HepG2 (cell line): ENCODE data around the gene NUP58. TPM values are rescaled to one million over a fixed set of nuclear protein-coding genes. Genes with fewer than 3 reads are reported as not detected.

Source experiments
- FOXO4 ChIP-seq: sonication (generic); formaldehyde crosslinking; conservative IDR thresholded peaks from 2 replicates; pipeline ENCODE4 v1.8.1; 2023; ENCODE audit warnings: missing genetic modification reagents
- HDAC1 ChIP-seq: sonication (generic); formaldehyde crosslinking; IDR thresholded peaks from 2 replicates; pipeline ENCODE4 v1.5.1; 2020; ENCODE audit warnings: mild to moderate bottlenecking, missing genetic modification reagents
- MBNL3 ChIP-seq: fragments of 250-450 bp; sonication (Bioruptor Pico); conservative IDR thresholded peaks from 2 replicates; pipeline ENCODE4 v1.8.0; 2022; ENCODE audit warnings: mild to moderate bottlenecking, inconsistent platforms
- MTA1 ChIP-seq: sonication (generic); formaldehyde crosslinking; IDR thresholded peaks from 2 replicates; pipeline ENCODE4 v1.4.0; 2020; ENCODE audit warnings: missing genetic modification reagents, mild to moderate bottlenecking, borderline replicate concordance
- TSC22D2 ChIP-seq: sonication (generic); formaldehyde crosslinking; IDR thresholded peaks from 2 replicates; pipeline ENCODE4 v1.5.1; 2020; ENCODE audit warnings: missing genetic modification reagents, mild to moderate bottlenecking, borderline replicate concordance
- ZKSCAN5 ChIP-seq: sonication (generic); formaldehyde crosslinking; IDR thresholded peaks from 2 replicates; pipeline ENCODE4 v1.5.1; 2020; ENCODE audit warnings: mild to moderate bottlenecking, missing genetic modification reagents
- ZNF225 ChIP-seq: sonication (generic); formaldehyde crosslinking; IDR thresholded peaks from 2 replicates; pipeline ENCODE4 v1.4.0; 2020; ENCODE audit warnings: mild to moderate bottlenecking, missing genetic modification reagents
- ZNF256 ChIP-seq: sonication (generic); formaldehyde crosslinking; conservative IDR thresholded peaks from 2 replicates; pipeline ENCODE4 v1.4.0; 2020; ENCODE audit warnings: missing genetic modification reagents
- ZNF510 ChIP-seq: sonication (generic); formaldehyde crosslinking; IDR thresholded peaks from 2 replicates; pipeline ENCODE4 v1.4.0; 2020; ENCODE audit warnings: low read depth, mild to moderate bottlenecking, missing genetic modification reagents
- ZNF547 ChIP-seq: sonication (generic); formaldehyde crosslinking; IDR thresholded peaks from 2 replicates; pipeline ENCODE4 v1.5.1; 2020; ENCODE audit warnings: mild to moderate bottlenecking, missing genetic modification reagents
- polyA plus RNA-seq, 8 experiments: library from polyadenylated mRNA; depleted of rRNA in 3 of 8; stranded (reverse) in 7 of 8; unstranded in 1 of 8; fragments of >200 nt; fragmentation: Illumina TruSeq in 4 of 8; extraction: Trizol in 4 of 8; gene quantifications; 2 replicates each; pipeline versions ENCODE4 v1.2.1 to v1.2.3, GENCODE V29; 2011 to 2016; ENCODE audit warnings: low read depth in 4 of 8, missing spikeins in 1 of 8, mixed read lengths in 1 of 8; ENCODE audit not compliant: insufficient read depth in 1 of 8
- total RNA-seq, 5 experiments: library from RNA; depleted of rRNA; stranded (reverse); fragments of >200 nt; fragmentation: Illumina TruSeq; extraction: Trizol; gene quantifications; 2 replicates each; pipeline ENCODE4 v1.2.3, GENCODE V29; 2016; ENCODE audit warnings: low read depth in 1 of 5
- TF ChIP-seq, protein P1 (sequence below): sonication (generic); formaldehyde crosslinking; conservative IDR thresholded peaks from 2 replicates; pipeline ENCODE4 v1.4.0; 2020; ENCODE audit warnings: missing genetic modification reagents
- TF ChIP-seq, protein P2 (sequence below): IDR thresholded peaks from 2 replicates; pipeline ENCODE4 v1.6.1; 2016; ENCODE audit warnings: low read depth, control low read depth
- TF ChIP-seq, protein P3 (sequence below): IDR thresholded peaks from 2 replicates; pipeline ENCODE4 v1.6.1; 2016; ENCODE audit warnings: low read depth, borderline replicate concordance
- TF ChIP-seq, protein P4 (sequence below): sonication (generic); formaldehyde crosslinking; IDR thresholded peaks from 2 replicates; pipeline ENCODE4 v1.4.0; 2020; ENCODE audit warnings: missing genetic modification reagents
- TF ChIP-seq, protein P5 (sequence below): sonication (generic); formaldehyde crosslinking; IDR thresholded peaks from 2 replicates; pipeline ENCODE4 v1.5.1; 2020; ENCODE audit warnings: mild to moderate bottlenecking, missing genetic modification reagents, moderate library complexity

The NUP58 gene
- total and polyA plus RNA-seq, 2 of the 13 experiments (the other 11 are each of a cell fraction or from before 2014, with no cell fraction given): 45.4 to 46.5 TPM

DNA sequence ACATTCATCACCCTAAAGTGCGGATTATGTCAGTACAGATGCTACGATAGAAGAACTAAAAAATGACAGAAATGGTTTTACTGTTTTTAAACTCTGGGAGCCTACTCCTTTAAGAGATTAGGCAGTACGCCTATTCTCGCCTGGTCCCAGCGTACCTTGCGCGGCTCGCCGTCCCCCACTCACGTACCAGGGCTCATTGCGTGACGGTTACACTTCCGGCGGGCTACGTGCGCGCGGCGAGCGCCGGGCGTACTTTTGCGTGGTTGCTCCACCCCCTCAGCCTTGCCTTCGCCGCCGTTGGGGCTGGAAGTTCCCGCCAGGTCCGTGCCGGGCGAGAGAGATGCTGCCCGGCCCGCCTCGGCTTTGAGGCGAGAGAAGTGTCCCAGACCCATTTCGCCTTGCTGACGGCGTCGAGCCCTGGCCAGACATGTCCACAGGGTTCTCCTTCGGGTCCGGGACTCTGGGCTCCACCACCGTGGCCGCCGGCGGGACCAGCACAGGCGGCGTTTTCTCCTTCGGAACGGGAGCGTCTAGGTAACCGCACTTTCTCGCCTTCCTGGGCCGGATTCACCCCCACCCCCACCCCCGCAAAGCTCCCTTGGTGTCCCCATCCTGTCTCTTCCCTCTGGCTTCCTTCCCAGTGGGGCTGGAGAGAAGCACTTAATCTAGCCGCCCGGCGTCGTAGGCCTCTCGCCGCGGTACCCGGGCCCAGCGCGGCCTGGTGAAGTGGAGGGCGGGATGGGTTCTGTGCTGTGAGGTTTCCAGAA, at the start of gene NUP58 (continued):
- TF ChIP-seq TSC22D2 (CRISPR knock-in tag) (no peak), ZNF225 (peak; percentile 37; the same call in 1 of the 2 replicates), ZNF256 (CRISPR knock-in tag) (no peak), FOXO4 (CRISPR knock-in tag) (no peak), MTA1 (peak; percentile 28; the same call in 1 of the 2 replicates), ZKSCAN5 (CRISPR knock-in tag) (no peak), MBNL3 (CRISPR knock-in tag) (no peak), ZNF547 (CRISPR knock-in tag) (no peak; the same call in 1 of the 2 replicates), ZNF510 (CRISPR knock-in tag) (no peak), HDAC1 (peak; percentile 72)
- TF ChIP-seq, protein P1, sequence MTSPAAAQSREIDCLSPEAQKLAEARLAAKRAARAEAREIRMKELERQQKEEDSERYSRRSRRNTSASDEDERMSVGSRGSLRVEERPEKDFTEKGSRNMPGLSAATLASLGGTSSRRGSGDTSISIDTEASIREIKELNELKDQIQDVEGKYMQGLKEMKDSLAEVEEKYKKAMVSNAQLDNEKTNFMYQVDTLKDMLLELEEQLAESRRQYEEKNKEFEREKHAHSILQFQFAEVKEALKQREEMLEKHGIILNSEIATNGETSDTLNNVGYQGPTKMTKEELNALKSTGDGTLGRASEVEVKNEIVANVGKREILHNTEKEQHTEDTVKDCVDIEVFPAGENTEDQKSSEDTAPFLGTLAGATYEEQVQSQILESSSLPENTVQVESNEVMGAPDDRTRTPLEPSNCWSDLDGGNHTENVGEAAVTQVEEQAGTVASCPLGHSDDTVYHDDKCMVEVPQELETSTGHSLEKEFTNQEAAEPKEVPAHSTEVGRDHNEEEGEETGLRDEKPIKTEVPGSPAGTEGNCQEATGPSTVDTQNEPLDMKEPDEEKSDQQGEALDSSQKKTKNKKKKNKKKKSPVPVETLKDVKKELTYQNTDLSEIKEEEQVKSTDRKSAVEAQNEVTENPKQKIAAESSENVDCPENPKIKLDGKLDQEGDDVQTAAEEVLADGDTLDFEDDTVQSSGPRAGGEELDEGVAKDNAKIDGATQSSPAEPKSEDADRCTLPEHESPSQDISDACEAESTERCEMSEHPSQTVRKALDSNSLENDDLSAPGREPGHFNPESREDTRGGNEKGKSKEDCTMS (CRISPR knock-in tag): no peak
- TF ChIP-seq, protein P2, sequence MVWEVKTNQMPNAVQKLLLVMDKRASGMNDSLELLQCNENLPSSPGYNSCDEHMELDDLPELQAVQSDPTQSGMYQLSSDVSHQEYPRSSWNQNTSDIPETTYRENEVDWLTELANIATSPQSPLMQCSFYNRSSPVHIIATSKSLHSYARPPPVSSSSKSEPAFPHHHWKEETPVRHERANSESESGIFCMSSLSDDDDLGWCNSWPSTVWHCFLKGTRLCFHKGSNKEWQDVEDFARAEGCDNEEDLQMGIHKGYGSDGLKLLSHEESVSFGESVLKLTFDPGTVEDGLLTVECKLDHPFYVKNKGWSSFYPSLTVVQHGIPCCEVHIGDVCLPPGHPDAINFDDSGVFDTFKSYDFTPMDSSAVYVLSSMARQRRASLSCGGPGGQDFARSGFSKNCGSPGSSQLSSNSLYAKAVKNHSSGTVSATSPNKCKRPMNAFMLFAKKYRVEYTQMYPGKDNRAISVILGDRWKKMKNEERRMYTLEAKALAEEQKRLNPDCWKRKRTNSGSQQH (CRISPR knock-in tag): no peak
- TF ChIP-seq, protein P3, sequence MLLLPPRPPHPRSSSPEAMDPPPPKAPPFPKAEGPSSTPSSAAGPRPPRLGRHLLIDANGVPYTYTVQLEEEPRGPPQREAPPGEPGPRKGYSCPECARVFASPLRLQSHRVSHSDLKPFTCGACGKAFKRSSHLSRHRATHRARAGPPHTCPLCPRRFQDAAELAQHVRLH: no peak
- TF ChIP-seq, protein P4, sequence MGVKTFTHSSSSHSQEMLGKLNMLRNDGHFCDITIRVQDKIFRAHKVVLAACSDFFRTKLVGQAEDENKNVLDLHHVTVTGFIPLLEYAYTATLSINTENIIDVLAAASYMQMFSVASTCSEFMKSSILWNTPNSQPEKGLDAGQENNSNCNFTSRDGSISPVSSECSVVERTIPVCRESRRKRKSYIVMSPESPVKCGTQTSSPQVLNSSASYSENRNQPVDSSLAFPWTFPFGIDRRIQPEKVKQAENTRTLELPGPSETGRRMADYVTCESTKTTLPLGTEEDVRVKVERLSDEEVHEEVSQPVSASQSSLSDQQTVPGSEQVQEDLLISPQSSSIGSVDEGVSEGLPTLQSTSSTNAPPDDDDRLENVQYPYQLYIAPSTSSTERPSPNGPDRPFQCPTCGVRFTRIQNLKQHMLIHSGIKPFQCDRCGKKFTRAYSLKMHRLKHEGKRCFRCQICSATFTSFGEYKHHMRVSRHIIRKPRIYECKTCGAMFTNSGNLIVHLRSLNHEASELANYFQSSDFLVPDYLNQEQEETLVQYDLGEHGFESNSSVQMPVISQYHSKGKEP (CRISPR knock-in tag): no peak
- TF ChIP-seq, protein P5, sequence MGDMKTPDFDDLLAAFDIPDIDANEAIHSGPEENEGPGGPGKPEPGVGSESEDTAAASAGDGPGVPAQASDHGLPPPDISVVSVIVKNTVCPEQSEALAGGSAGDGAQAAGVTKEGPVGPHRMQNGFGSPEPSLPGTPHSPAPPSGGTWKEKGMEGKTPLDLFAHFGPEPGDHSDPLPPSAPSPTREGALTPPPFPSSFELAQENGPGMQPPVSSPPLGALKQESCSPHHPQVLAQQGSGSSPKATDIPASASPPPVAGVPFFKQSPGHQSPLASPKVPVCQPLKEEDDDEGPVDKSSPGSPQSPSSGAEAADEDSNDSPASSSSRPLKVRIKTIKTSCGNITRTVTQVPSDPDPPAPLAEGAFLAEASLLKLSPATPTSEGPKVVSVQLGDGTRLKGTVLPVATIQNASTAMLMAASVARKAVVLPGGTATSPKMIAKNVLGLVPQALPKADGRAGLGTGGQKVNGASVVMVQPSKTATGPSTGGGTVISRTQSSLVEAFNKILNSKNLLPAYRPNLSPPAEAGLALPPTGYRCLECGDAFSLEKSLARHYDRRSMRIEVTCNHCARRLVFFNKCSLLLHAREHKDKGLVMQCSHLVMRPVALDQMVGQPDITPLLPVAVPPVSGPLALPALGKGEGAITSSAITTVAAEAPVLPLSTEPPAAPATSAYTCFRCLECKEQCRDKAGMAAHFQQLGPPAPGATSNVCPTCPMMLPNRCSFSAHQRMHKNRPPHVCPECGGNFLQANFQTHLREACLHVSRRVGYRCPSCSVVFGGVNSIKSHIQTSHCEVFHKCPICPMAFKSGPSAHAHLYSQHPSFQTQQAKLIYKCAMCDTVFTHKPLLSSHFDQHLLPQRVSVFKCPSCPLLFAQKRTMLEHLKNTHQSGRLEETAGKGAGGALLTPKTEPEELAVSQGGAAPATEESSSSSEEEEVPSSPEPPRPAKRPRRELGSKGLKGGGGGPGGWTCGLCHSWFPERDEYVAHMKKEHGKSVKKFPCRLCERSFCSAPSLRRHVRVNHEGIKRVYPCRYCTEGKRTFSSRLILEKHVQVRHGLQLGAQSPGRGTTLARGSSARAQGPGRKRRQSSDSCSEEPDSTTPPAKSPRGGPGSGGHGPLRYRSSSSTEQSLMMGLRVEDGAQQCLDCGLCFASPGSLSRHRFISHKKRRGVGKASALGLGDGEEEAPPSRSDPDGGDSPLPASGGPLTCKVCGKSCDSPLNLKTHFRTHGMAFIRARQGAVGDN (CRISPR knock-in tag): peak; percentile 92
